HEK293T (cell line): Measurements from ENCODE around the gene HSPA4.
"Not testable (repeated sequence)": the region's sequence is repeated elsewhere in the genome, so short reads cannot be mapped to it uniquely, and the experiment has no call there.

Experiments
- CTCF ChIA-PET: fragments of 350-600 bp; formaldehyde crosslinking; extraction: SDS; loops from one replicate; lab custom pipeline; 2021; ENCODE audit warnings: antibody characterized with exemption, inconsistent platforms; lab: Yijun Ruan, JAX
- POLR2A ChIA-PET: fragments of 350-600 bp; formaldehyde crosslinking; extraction: SDS; loops from one replicate; lab custom pipeline; 2020; ENCODE audit warnings: antibody characterized with exemption, inconsistent platforms; lab: Yijun Ruan, JAX
- DNase-seq: peaks from one replicate; pipeline ENCODE4 v3.0.0; 2012; ENCODE audit warnings: mixed read lengths; ENCODE audit errors: extremely low spot score
- ARNT ChIP-seq: fragments of 450-650 bp; IDR thresholded peaks from 2 replicates; pipeline ENCODE4 v1.6.1; 2017; ENCODE audit warnings: mild to moderate bottlenecking
- BHLHE40 ChIP-seq: fragments of 450-650 bp; IDR thresholded peaks from 2 replicates; pipeline ENCODE4 v1.6.1; 2016; ENCODE audit warnings: mild to moderate bottlenecking, moderate library complexity, borderline replicate concordance
- CTBP1 ChIP-seq: fragments of 450-650 bp; IDR thresholded peaks from 2 replicates; pipeline ENCODE4 v1.6.1; 2016; ENCODE audit warnings: borderline replicate concordance
- ELF4 ChIP-seq: fragments of 450-650 bp; IDR thresholded peaks from 2 replicates; pipeline ENCODE4 v1.6.1; 2017; ENCODE audit warnings: antibody characterized with exemption
- FOXA1 ChIP-seq: fragments of 450-650 bp; IDR thresholded peaks from 2 replicates; pipeline ENCODE4 v1.6.1; 2016; ENCODE audit warnings: mild to moderate bottlenecking
- FOXK2 ChIP-seq: fragments of 450-650 bp; IDR thresholded peaks from 2 replicates; pipeline ENCODE4 v1.6.1; 2016; ENCODE audit warnings: mild to moderate bottlenecking
- FOXM1 ChIP-seq: fragments of 450-650 bp; IDR thresholded peaks from 2 replicates; pipeline ENCODE4 v1.6.1; 2017; ENCODE audit warnings: mild to moderate bottlenecking, borderline replicate concordance
- HDGF ChIP-seq: fragments of 450-650 bp; IDR thresholded peaks from 2 replicates; pipeline ENCODE4 v1.6.1; 2017; ENCODE audit warnings: antibody characterized with exemption, borderline replicate concordance
- L3MBTL2 ChIP-seq: fragments of 450-650 bp; conservative IDR thresholded peaks from 2 replicates; pipeline ENCODE4 v1.6.1; 2016; ENCODE audit warnings: mild to moderate bottlenecking
- LEF1 ChIP-seq: fragments of 450-650 bp; IDR thresholded peaks from 2 replicates; pipeline ENCODE4 v1.6.1; 2017; ENCODE audit warnings: mild to moderate bottlenecking, borderline replicate concordance
- NFRKB ChIP-seq: fragments of 450-650 bp; IDR thresholded peaks from 2 replicates; pipeline ENCODE4 v1.6.1; 2016; ENCODE audit warnings: mild to moderate bottlenecking, moderate library complexity
- PKNOX1 ChIP-seq: fragments of 450-650 bp; IDR thresholded peaks from 2 replicates; pipeline ENCODE4 v1.6.1; 2016
- SP1 ChIP-seq: fragments of 450-650 bp; IDR thresholded peaks from 2 replicates; pipeline ENCODE4 v1.6.1; 2017
- SUZ12 ChIP-seq: fragments of 450-650 bp; IDR thresholded peaks from 2 replicates; pipeline ENCODE4 v1.6.1; 2016; ENCODE audit warnings: mild to moderate bottlenecking
- TARDBP ChIP-seq: fragments of 450-650 bp; IDR thresholded peaks from 2 replicates; pipeline ENCODE4 v1.6.1; 2016
- ZNF384 ChIP-seq: fragments of 450-650 bp; IDR thresholded peaks from 2 replicates; pipeline ENCODE4 v1.6.1; 2016

HSPA4 gene

GRCh38 chr5:133129950-133130349 lies 78.1 kb downstream of the HSPA4 start:
- POLR2A ChIA-PET = no interaction called here
- DNase-seq = no peak
- no peak for TF ChIP-seq LEF1
- no peak for TF ChIP-seq NFRKB
- no peak for TF ChIP-seq ZNF384
- no peak for TF ChIP-seq FOXK2
- no peak for TF ChIP-seq ARNT
- no peak for TF ChIP-seq SUZ12
- CTCF ChIA-PET = interaction anchor here (0.7 to 1.4 kb wide), 2 partner anchors 18 to 167 kb away, joined by 3 read pairs; no protein-coding TSS in a partner anchor

- POLR2A ChIA-PET = no interaction called here
- DNase-seq = no peak
- CTCF ChIA-PET = interaction anchor here (1.4 kb wide), 1 partner anchor 19 kb away, joined by 3 read pairs; no protein-coding TSS in a partner anchor
- TF ChIP-seq HDGF = no peak
- no peak for TF ChIP-seq ELF4
- TF ChIP-seq ARNT = no peak
- no peak for TF ChIP-seq ZNF384
- TF ChIP-seq NFRKB = no peak
- TF ChIP-seq BHLHE40 = no peak
- no peak for TF ChIP-seq FOXM1
- no peak for TF ChIP-seq FOXA1
- no peak for TF ChIP-seq TARDBP
- TF ChIP-seq SUZ12 = no peak
- TF ChIP-seq L3MBTL2 = no peak
- no peak for TF ChIP-seq PKNOX1
- TF ChIP-seq LEF1 = no peak
- no peak for TF ChIP-seq CTBP1
- no peak for TF ChIP-seq SP1
- TF ChIP-seq FOXK2 = no peak
These were observed 78.7 kb downstream of the HSPA4 start for GRCh38 chr5:133130387-133131118.

- CTCF ChIA-PET = interaction anchor here (1.1 kb wide), 1 partner anchor 21 kb away, joined by 3 read pairs; no protein-coding TSS in a partner anchor
- TF ChIP-seq PKNOX1 = no peak
- no peak for TF ChIP-seq L3MBTL2
- TF ChIP-seq HDGF = no peak
- no peak for TF ChIP-seq ZNF384
- TF ChIP-seq LEF1 = no peak
- TF ChIP-seq ARNT = no peak
- no peak for TF ChIP-seq BHLHE40
- no peak for TF ChIP-seq TARDBP
- no peak for TF ChIP-seq FOXK2
- TF ChIP-seq SP1 = no peak
- TF ChIP-seq FOXM1 = no peak
- no peak for TF ChIP-seq CTBP1
- no peak for TF ChIP-seq SUZ12
- TF ChIP-seq FOXA1 = no peak
- TF ChIP-seq ELF4 = no peak
- TF ChIP-seq NFRKB = no peak
- DNase-seq = no peak
- POLR2A ChIA-PET = no interaction called here
These were observed 80.9 kb downstream of the HSPA4 start for GRCh38 chr5:133132717-133133116.

GRCh38 chr5:133133241-133133640 lies 81.4 kb downstream of the HSPA4 start:
- POLR2A ChIA-PET, CTCF ChIA-PET, DNase-seq: not testable (repeated sequence)

- POLR2A ChIA-PET, DNase-seq: not testable (repeated sequence)
- CTCF ChIA-PET = interaction anchor here (0.7 kb wide), 1 partner anchor 86 kb away, joined by 4 read pairs; no protein-coding TSS in a partner anchor
These were observed 85.1 kb downstream of the HSPA4 start for GRCh38 chr5:133136890-133137289.

- ChIA-PET POLR2A (no interaction called here), CTCF (no interaction called here)
- DNase-seq = no peak
- TF ChIP-seq LEF1 (no peak), ZNF384 (no peak), CTBP1 (no peak), FOXM1 (no peak), HDGF (no peak), ARNT (no peak), PKNOX1 (no peak), ELF4 (no peak), FOXA1 (no peak), TARDBP (no peak), SUZ12 (no peak), FOXK2 (no peak), BHLHE40 (no peak), NFRKB (no peak), SP1 (no peak), L3MBTL2 (no peak)
These were observed 88.5 kb downstream of the HSPA4 start for GRCh38 chr5:133140311-133140710.
